Measurements from ENCODE around the gene SAP25. TPM values are rescaled to one million over a fixed set of nuclear protein-coding genes. Genes with fewer than 3 reads are reported as not detected.
A peak's percentile ranks its signal among the peaks of the same experiment; 100 is the strongest.

The SAP25 gene
- total RNA-seq, 1 donor from 2014 or later: not detected

GRCh38 chr7:100577103-100577502 is 3.4 kb upstream of the SAP25 start:
- H2AFZ ChIP-seq (replicated peaks): no peak overlapping the region
- no peak overlapping the region for H3K27ac Mint-ChIP-seq
- H3K27ac ChIP-seq: no peak overlapping the region
- no peaks in the 10 kb centered on the region for H3K79me2 ChIP-seq (ENCODE audit: low read depth)
- no peaks in the 10 kb centered on the region for H3K27me3 ChIP-seq
- no peak overlapping the region for H3K4me3 Mint-ChIP-seq
- H3F3A ChIP-seq (ENCODE audit: low read depth): no peaks in the 10 kb centered on the region
- H3K9ac ChIP-seq: no peak overlapping the region
- TF ChIP-seq EZH2 (IDR thresholded peaks at IDR 0.05) (no peak), EZH2phosphoT487 (IDR thresholded peaks at IDR 0.05) (no peak)
- TF ChIP-seq, protein P1, sequence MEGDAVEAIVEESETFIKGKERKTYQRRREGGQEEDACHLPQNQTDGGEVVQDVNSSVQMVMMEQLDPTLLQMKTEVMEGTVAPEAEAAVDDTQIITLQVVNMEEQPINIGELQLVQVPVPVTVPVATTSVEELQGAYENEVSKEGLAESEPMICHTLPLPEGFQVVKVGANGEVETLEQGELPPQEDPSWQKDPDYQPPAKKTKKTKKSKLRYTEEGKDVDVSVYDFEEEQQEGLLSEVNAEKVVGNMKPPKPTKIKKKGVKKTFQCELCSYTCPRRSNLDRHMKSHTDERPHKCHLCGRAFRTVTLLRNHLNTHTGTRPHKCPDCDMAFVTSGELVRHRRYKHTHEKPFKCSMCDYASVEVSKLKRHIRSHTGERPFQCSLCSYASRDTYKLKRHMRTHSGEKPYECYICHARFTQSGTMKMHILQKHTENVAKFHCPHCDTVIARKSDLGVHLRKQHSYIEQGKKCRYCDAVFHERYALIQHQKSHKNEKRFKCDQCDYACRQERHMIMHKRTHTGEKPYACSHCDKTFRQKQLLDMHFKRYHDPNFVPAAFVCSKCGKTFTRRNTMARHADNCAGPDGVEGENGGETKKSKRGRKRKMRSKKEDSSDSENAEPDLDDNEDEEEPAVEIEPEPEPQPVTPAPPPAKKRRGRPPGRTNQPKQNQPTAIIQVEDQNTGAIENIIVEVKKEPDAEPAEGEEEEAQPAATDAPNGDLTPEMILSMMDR (IDR thresholded peaks at IDR 0.05): no peak
- peaks cover 6% of the 10 kb centered on the region for H3K36me3 Mint-ChIP-seq
- no peak overlapping the region for H3K4me2 ChIP-seq
- no peaks in the 10 kb centered on the region for H4K20me1 ChIP-seq (ENCODE audit: low read depth)
- no peak for DNase-seq (ENCODE audit: low spot score)
- H3K27me3 Mint-ChIP-seq (ENCODE audit: insufficient read depth, low read depth): peaks cover under 1% of the 10 kb centered on the region
- no peak overlapping the region for H3K4me3 ChIP-seq
- H3K9me3 Mint-ChIP-seq: no peaks in the 10 kb centered on the region
- H3K4me1 ChIP-seq: no peaks in the 10 kb centered on the region
- no peaks in the 10 kb centered on the region for H3K9me3 ChIP-seq (ENCODE audit: low read depth)
- H3K36me3 ChIP-seq: no peaks in the 10 kb centered on the region
- peaks cover 3% of the 10 kb centered on the region for H3K4me1 Mint-ChIP-seq

- H4K20me1 ChIP-seq (ENCODE audit: low read depth): no peaks in the 10 kb centered on the region
- no peaks in the 10 kb centered on the region for H3K27me3 ChIP-seq
- no peak overlapping the region for H3K4me3 ChIP-seq
- DNase-seq (ENCODE audit: low spot score): no peak
- no peak overlapping the region for H3K27ac ChIP-seq
- H3K9me3 ChIP-seq (ENCODE audit: low read depth): no peaks in the 10 kb centered on the region
- H3K4me1 ChIP-seq: no peaks in the 10 kb centered on the region
- H3K36me3 Mint-ChIP-seq: peaks cover 6% of the 10 kb centered on the region
- H3K36me3 ChIP-seq: no peaks in the 10 kb centered on the region
- peak overlapping the region; percentile 42 for H3K27ac Mint-ChIP-seq
- H3K4me3 Mint-ChIP-seq: no peak overlapping the region
- H3K79me2 ChIP-seq (ENCODE audit: low read depth): no peaks in the 10 kb centered on the region
- TF ChIP-seq, protein P1 (IDR thresholded peaks at IDR 0.05): no peak
- TF ChIP-seq EZH2 (IDR thresholded peaks at IDR 0.05) (no peak), EZH2phosphoT487 (IDR thresholded peaks at IDR 0.05) (no peak)
- no peak overlapping the region for H3K4me2 ChIP-seq
- H3F3A ChIP-seq (ENCODE audit: low read depth): no peaks in the 10 kb centered on the region
- peaks cover 5% of the 10 kb centered on the region for H3K27me3 Mint-ChIP-seq (ENCODE audit: insufficient read depth, low read depth)
- H3K9me3 Mint-ChIP-seq: no peaks in the 10 kb centered on the region
- peaks cover 8% of the 10 kb centered on the region for H3K4me1 Mint-ChIP-seq
- H3K9ac ChIP-seq: no peak overlapping the region
- no peak overlapping the region for H2AFZ ChIP-seq (replicated peaks)
Measured at GRCh38 chr7:100576384-100576993, 2.8 kb upstream of the SAP25 start.

GRCh38 chr7:100575746-100576383 is 2.2 kb upstream of the SAP25 start:
- Histone ChIP-seq H3F3A (ENCODE audit: low read depth) (no peaks in the 10 kb centered on the region), H3K36me3 (no peaks in the 10 kb centered on the region), H3K4me1 (no peaks in the 10 kb centered on the region), H4K20me1 (ENCODE audit: low read depth) (no peaks in the 10 kb centered on the region), H3K27ac (no peak overlapping the region), H3K27me3 (peaks cover 3% of the 10 kb centered on the region), H3K4me2 (no peak overlapping the region), H3K79me2 (ENCODE audit: low read depth) (no peaks in the 10 kb centered on the region), H2AFZ (replicated peaks) (no peak overlapping the region), H3K4me3 (no peak overlapping the region), H3K9me3 (ENCODE audit: low read depth) (no peaks in the 10 kb centered on the region), H3K9ac (no peak overlapping the region)
- H3K9me3 Mint-ChIP-seq: no peaks in the 10 kb centered on the region
- TF ChIP-seq, protein P1 (IDR thresholded peaks at IDR 0.05): no peak
- TF ChIP-seq EZH2phosphoT487 (IDR thresholded peaks at IDR 0.05): no peak
- TF ChIP-seq EZH2 (IDR thresholded peaks at IDR 0.05): no peak
- peaks cover 5% of the 10 kb centered on the region for H3K27me3 Mint-ChIP-seq (ENCODE audit: insufficient read depth, low read depth)
- H3K36me3 Mint-ChIP-seq: peaks cover 6% of the 10 kb centered on the region
- no peak for DNase-seq (ENCODE audit: low spot score)
- H3K4me1 Mint-ChIP-seq: peaks cover 12% of the 10 kb centered on the region
- H3K27ac Mint-ChIP-seq: no peak overlapping the region
- H3K4me3 Mint-ChIP-seq: no peak overlapping the region

Data from neural progenitor cell (in vitro differentiated cells).